NCI-H345 treated with DMSO at 0.1 percent for 48 hours (cell line): ENCODE data around the gene C17orf100.

ENCODE experiments used
- DNase-seq: peaks from one replicate; lab custom pipeline; 2025; ENCODE audit not compliant: unreplicated experiment; lab: John Stamatoyannopoulos, UW

The C17orf100 gene

DNA sequence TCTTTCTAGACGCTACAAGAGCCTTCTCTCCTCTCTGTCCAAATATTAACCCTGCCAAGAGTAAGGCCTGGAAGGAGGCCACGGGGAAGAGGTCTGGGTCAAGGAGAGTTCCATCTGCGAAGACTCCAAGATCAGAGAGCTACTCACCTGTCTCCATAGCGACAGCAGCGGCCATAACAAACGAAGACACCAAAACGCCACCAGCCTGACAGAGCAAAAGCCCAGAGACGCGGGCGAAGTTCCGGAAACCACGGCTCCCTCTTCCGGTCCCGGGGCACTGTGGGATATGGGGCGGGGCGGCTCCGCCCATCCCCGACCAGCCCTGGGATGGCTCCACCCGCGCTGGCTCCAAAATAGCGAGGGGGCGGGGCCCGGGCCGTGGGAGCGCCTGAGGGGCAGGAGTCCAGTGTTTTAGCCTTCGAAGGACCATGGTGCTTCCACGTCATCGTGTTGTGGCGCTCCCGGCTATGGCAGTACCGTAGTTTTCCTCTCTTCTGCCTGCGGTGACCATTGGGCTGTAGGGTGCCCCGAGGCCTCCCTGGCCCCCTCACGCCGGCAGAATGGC, at the start of gene C17orf100, which contains the start of gene MED31:
C17orf100 (plus strand) TSS at position 409 of the 565 bp plus-strand sequence; CDS start at position 561, 152 bp downstream.
MED31 (minus strand) TSS at position 252 of the 565 bp plus-strand sequence; CDS start at position 175, 77 bp downstream.
- DNase-seq: peak; percentile 65

- no peak for DNase-seq
Measured at GRCh38 chr17:6602141-6602540, 49.4 kb upstream of the C17orf100 start.

DNA sequence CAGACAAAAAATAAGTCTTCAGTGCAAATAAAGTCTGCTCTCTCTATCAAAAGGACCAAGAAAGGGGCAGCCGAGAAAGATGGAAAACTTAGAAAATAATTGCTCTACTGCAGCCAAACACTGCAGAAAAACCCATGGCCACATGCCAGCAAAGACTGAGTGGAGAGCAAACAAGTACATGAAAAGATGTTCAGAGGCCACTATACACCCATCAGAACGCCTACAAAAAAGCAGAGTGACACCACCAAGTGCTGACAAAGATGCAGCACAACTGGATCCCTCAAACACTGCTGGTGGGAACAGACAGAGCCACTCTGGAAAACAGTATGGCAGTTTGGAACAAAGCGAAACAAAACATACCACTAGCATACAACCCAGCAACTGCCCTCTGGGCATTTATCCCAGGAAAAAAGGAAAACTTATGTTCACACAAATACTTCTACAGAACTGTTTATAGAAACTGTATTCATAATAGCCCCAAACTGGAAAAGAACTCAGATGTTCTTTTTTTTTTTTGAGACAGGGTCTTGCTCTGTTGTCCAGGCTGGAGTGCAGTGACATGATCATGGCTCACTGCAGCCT, 47.7 kb upstream of the C17orf100 start:
- no peak for DNase-seq

DNA sequence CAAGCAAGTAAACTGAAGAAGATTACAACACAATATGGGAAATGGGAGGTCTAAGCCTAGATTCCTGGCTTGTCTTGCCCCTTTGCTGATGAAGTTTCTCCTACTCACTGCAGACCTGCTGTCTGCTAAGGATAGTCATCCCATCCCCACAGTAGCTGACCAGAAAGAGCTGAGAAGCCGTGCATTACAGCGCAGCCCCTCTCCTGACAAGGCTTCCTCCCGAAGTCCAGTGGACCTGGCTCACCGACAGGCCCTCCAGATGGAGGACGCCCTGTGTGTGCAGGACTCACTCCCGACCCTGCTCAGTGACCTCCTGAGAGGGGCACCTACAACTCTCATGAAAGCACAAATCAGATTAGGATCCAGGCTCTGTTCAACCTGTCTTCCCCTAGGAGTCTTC, 46.4 kb upstream of the C17orf100 start:
- DNase-seq: no peak

DNA sequence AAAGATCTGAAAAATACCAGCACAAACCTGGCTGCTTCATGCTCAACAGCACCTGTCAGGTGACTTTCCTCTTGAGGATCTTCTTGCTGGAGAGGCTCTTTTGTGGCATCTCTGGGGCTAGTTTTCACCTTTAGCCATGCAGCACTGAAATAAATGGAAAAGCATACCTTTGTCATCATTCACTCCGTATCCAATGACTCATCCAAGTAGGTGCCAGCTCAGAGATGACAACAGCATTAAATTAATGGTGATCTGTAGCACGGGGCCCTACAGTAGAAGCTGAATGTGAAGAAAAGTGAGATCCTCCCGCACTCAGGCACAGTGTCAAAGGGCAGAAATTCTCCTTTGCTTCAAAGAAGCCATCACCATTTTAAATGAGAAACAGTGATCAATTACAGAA, 43.2 kb upstream of the C17orf100 start:
- DNase-seq: no peak

DNA sequence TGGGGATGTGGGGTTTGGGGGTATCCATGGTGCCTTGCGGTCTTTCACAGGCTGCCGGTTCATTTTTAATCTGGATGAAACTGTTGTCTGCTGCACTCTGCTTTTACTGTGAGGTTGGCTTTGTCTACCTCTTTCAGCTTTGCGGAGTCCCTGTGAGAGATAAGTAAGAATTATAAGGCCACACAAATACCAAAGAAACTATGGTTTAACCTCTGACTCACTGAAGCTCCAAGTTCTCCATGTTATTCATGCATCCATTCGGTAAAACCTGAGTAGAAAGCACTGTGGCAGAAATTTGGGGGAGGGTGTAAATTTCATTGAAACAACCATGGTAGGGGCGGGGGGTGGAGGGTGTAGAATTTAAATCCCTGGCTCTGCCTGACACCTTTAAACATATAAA, 41.6 kb upstream of the C17orf100 start:
- DNase-seq: no peak

GRCh38 chr17:6611231-6611630, 40.3 kb upstream of the C17orf100 start:
- DNase-seq: no peak

DNA sequence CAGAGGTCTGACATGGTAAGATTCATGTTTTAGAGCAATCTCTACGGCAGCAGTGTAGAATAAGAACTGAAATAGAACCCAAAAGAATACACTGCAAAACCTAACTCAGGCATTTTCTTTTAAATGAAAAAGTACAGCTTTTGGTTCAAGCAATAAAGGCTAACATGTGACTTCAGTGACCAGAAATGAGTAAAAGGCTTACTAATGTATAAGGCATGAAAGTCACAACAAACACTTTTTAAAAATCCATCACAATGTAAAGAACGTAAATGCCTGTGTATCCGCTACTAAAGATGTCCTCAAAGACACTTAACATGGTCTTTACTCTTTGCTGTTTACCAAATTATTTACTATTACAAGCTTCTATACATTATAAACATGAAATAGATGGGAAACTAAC, 27.6 kb upstream of the C17orf100 start:
- DNase-seq: no peak

GRCh38 chr17:6626616-6627015, 24.9 kb upstream of the C17orf100 start:
- DNase-seq: no peak

DNA sequence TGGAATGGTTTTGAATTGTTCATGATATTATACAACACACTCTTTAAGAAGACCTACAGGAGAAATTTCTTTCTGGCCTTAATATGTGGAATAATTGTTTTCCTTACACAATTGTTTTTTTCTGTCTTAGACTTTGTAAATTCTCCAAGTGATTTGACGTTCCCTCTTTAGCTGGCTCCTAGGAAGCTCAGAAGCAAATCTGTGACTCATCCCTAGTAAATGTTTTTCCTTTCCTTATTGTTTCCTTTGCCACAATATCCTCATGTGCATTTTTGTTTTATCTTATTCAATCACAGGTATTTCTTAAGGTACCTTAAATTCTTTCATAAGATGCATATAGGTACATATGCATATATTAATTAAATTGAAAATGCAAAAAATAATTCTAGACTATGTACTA, 24.5 kb upstream of the C17orf100 start:
- no peak for DNase-seq

- no peak for DNase-seq
Measured at GRCh38 chr17:6630390-6630789, 21.2 kb upstream of the C17orf100 start.

- DNase-seq: no peak
Measured at GRCh38 chr17:6632530-6632929, 19.0 kb upstream of the C17orf100 start.

DNA sequence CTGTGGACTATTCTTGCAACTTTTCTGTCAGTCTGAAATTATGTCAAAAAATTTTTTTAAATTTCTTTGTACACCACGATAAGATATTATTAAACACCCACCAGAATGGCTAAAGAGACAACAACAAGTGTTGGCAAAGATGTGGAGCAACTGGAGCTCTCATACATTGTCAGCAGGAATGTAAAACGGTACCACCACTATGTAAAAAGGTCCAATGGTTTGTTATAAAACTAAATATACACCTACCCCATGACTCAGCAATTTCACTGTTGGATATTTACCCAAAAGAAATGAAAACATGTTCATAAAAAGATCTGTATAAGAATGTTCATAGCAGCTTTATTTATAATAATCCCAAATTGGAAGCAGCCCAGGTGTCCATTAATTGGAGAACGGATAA, 18.3 kb upstream of the C17orf100 start:
- no peak for DNase-seq

- no peak for DNase-seq
Measured at GRCh38 chr17:6636105-6636504, 15.5 kb upstream of the C17orf100 start.

GRCh38 chr17:6636616-6637457, 14.7 kb upstream of the C17orf100 start:
- DNase-seq: no peak

DNA sequence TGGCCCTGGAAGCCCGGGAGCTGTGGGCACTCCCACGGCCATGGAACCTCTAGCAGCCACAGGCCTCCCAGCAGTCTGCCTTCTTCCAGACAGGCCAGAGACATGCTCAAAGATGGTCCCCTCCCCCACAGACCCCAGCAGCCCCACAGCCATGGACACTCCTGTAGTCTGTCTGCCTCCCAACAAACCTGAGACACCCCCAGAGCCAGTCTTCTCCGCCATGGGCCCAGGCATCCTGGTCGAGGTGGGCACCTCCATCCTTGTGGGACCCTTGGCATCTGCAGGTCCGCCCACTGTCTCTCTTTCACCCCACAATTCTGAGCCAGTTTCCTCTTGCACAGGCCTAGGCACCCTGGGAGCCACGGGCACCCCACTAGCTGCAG, 14.1 kb upstream of the C17orf100 start:
- DNase-seq: no peak

DNA sequence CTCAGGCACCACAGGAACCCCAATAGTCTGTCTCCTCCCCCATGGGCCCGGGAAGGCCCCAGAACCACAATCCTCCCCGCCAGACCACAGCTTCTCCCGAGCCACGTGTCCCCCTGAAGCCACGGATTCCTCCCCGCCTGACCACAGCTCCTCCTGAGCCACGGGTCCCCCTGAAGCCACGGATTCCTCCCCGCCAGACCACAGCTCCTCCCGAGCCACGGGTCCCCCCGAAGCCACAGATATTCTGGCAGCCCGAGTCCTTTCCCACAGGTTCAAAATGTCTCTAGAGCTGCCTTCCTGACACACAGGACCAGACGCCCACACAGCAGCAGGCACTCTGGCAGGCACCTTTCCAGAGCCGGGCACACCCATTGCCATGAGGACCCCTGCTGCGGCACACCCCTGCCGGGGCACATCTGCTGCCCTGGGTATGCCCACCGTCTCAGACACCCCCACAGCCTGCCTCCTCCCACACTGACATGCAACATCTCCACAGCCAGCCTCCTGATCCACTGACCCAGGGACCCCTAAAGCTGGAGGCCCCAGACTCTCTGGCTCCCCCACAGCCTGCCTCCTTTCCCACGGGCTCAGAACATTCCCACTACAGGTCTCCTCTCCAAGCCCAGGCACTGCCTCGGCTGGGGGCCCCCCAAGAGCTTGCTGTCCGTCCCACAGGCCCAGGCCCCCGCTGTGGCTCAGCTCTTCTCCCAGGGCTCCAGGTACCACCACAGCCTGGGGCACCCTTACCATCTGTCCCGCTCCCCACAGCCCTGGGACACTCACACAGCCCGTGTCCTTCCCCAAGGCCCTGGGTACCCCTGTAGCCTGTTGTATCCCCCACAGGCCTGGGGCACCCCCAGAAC, 13.3 kb upstream of the C17orf100 start:
- DNase-seq: no peak

DNA sequence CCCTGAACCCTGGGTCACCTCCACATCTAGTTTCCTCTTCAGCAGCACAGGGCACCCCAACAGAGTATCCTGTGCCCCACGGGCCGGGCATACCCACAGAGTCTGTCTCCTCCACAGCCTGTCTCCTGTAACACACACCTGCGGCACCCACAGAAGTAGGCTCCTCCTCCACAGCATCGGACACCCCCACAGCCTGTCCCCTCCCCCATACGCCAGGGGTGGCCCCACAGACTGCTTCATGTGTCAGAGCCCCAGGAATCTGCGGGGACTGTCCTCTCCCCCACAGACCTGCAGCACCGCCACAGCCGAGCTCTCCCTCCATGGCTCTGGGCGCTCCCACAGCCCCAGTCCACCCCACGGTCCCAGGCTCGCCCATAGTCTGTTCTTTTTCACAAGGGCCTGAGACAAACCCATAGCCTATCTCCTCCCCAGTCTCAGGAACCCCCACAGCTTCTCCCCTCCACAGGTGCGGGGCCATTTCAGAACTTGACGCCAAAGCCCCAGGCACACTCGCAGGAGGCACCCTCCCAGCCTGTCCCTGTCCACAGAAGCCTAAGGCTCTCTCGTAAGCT, 12.5 kb upstream of the C17orf100 start:
- no peak for DNase-seq

DNA sequence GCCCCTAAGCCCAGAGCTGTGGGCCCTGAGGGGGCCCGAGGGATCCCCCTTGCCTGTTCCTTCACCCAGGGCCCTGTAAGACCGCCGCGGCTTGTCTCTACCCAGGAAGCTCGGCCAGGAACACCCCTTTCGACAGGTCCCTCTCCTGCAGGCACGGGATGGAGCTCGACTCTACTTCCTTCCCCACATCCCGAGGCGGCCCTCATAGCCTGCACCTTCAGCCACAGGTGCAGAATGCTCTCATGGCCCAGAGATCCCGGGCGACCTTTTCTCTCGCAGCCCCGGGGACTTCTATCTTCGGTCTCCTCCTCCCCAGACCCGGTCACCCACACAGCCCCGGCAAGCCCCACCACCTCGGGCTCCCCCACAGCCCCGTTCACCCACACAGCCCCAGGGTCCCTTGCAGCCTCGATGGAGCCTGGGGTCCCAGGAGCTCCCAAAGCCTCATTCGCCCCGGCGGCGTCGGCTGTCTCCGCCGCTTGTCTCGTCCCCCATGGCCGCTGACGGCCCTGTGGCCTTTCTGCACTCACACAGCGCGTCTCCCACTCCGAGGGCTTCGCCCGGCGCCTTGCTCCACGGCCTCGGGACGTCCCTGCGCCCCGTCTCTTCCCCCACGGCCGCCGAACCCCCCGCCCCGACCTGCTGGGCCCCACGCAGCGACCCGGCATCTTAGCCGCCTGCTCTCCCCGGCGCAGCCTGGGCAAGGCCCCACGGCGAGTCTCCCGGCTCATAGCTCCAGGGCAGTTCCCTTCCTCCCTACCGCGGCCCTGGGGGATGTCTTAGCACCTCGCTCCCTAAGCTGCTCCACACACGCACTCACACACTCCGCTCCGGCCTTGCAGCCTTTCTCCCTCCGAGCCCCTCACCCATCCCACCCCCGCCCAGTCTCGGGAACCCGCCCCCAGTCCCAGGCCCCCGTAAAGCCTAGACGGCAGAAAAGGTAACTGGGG, 11.7 kb upstream of the C17orf100 start:
- no peak for DNase-seq
